CD4-positive, CD25-positive, alpha-beta regulatory T cell (primary cell): ENCODE data around the gene CD320. TPM values are rescaled to one million over a fixed set of nuclear protein-coding genes. Genes with fewer than 3 reads are reported as not detected.

Experiments used
- ATAC-seq, 2 donors: fragments of 150-1000 bp; cut with Tn5 transposase; one replicate each; pipeline ENCODE4 v1.10.0; 2021; ENCODE audit warnings: low read depth in 2 of 2, moderate number of reproducible peaks in 2 of 2, moderate library complexity in 1 of 2
- DNase-seq, 3 donors: peaks; one replicate each; pipeline versions ENCODE4 v3.0.0 to v3.0.0-alpha.2; 2012 to 2022; ENCODE audit warnings: mixed read lengths in 1 of 3
- H3K27ac ChIP-seq: one replicate; pipeline ENCODE4 v1.7.0; 2013; ENCODE audit warnings: mild to moderate bottlenecking, low read length; ENCODE audit not compliant: insufficient read depth, poor library complexity, severe bottlenecking
- H3K27me3 ChIP-seq: one replicate; pipeline ENCODE4 v1.7.0; 2013; ENCODE audit warnings: low read length; ENCODE audit not compliant: control insufficient read depth, insufficient read depth
- H3K36me3 ChIP-seq: one replicate; pipeline ENCODE4 v1.7.0; 2013; ENCODE audit warnings: mild to moderate bottlenecking, low read length, moderate library complexity; ENCODE audit not compliant: control insufficient read depth, insufficient read depth
- H3K4me1 ChIP-seq: 2 replicates; pipeline ENCODE4 v1.7.0; 2013; ENCODE audit warnings: mild to moderate bottlenecking, low read length; ENCODE audit not compliant: insufficient read depth, control insufficient read depth, poor library complexity, severe bottlenecking
- H3K4me3 ChIP-seq: one replicate; pipeline ENCODE4 v1.7.0; 2013; ENCODE audit warnings: low read depth, mild to moderate bottlenecking, low read length, moderate library complexity
- H3K9me3 ChIP-seq, 2 experiments: 1 replicate in 1 of 2; 2 replicates in 1 of 2; pipeline ENCODE4 v1.7.0; 2013; ENCODE audit warnings: low read length in 2 of 2, mild to moderate bottlenecking in 1 of 2, moderate library complexity in 1 of 2; ENCODE audit not compliant: control insufficient read depth in 2 of 2
- H3K27ac Mint-ChIP-seq, 3 donors: one replicate each; pipeline ENCODE4 v1.8.0; 2020 to 2022; ENCODE audit warnings: mild to moderate bottlenecking in 3 of 3, mixed read lengths in 3 of 3, moderate library complexity in 2 of 3
- H3K27me3 Mint-ChIP-seq: one replicate; pipeline ENCODE4 v1.8.0; 2022; ENCODE audit warnings: mild to moderate bottlenecking, mixed read lengths
- H3K36me3 Mint-ChIP-seq: one replicate; pipeline ENCODE4 v1.8.0; 2020; ENCODE audit warnings: mixed read lengths
- H3K4me1 Mint-ChIP-seq, 4 donors: one replicate each; pipeline ENCODE4 v1.8.0; 2020 to 2022; ENCODE audit warnings: mixed read lengths in 4 of 4, mild to moderate bottlenecking in 1 of 4
- H3K4me3 Mint-ChIP-seq, 4 donors: one replicate each; pipeline ENCODE4 v1.8.0; 2020 to 2022; ENCODE audit warnings: mild to moderate bottlenecking in 4 of 4, mixed read lengths in 4 of 4, moderate library complexity in 3 of 4
- H3K9me3 Mint-ChIP-seq, 7 donors: one replicate each; pipeline ENCODE4 v1.8.0; 2020 to 2022; ENCODE audit warnings: mixed read lengths in 7 of 7, mild to moderate bottlenecking in 3 of 7, moderate library complexity in 2 of 7
- polyA plus RNA-seq, 4 donors: library from polyadenylated mRNA; unstranded; fragments of 300-500 nt; fragmentation: Illumina TruSeq; gene quantifications; one replicate each; pipeline ENCODE4 v1.2.3, GENCODE V29; 2021
- total RNA-seq: library from RNA; stranded (reverse); gene quantifications from one replicate; pipeline ENCODE4 v1.2.3, GENCODE V29; 2022

The CD320 gene
- total and polyA plus RNA-seq, 5 donors from 2014 or later = 27.0 to 63.7 (median 57.4) TPM

DNA sequence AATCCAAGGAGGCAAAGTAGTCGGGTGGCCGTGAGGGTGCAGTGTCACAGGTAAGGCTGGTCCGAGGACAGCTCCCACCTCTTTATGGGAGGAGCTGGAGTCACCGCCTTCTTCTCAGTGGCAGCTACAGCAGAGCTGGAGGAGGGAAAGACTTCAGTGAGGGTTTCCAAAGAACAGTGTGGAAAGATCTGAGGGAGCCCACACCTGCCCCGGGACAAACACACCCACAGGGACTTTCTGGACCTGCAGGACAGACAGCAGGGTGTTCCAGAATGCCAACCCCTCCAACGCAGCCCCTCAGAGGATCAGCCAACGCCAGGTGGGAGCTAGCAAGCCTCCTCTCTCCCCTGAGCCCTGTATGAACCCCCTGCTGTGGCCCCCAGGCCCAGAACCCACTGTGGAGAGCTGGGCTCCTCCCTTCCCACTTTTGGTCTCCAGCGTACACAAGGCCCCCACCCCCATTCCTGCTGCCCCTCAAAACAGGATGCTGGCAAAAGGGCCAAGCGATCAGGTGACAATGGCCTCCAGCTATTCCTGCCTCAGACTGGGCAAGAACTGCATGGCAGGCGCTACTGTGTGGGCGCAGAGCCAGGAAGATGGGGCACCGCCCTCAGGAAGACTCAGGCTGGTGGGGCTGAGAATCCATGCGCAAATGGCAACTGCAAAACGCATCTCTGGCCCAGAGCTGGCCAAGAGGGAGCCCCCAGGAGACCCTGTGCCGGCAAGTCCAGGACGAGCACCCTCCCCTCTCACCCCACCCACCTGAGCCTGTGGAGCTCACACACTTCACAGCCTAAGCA is 3.5 kb upstream of the CD320 start:
- Mint-ChIP-seq H3K36me3 (peaks cover 4% of the 10 kb centered on the region), H3K4me1 (peaks cover 8 to 33% (median 15%) of the 10 kb centered on the region in 4 donors), H3K4me3 (peak overlapping the region in 2 of 4 donors; percentile 32 to 43), H3K27me3 (no peaks in the 10 kb centered on the region), H3K9me3 (peaks cover 0 to 1% (median 0%) of the 10 kb centered on the region in 7 donors), H3K27ac (peak overlapping the region in 1 of 3 donors; percentile 31)
- Histone ChIP-seq H3K4me1 (peaks cover 28% of the 10 kb centered on the region), H3K4me3 (no peak overlapping the region), H3K27ac (no peak overlapping the region), H3K9me3 (no peaks in the 10 kb centered on the region), H3K27me3 (no peaks in the 10 kb centered on the region), H3K36me3 (peaks cover 33% of the 10 kb centered on the region)
- DNase-seq (no peak), ATAC-seq (no peak)

DNA sequence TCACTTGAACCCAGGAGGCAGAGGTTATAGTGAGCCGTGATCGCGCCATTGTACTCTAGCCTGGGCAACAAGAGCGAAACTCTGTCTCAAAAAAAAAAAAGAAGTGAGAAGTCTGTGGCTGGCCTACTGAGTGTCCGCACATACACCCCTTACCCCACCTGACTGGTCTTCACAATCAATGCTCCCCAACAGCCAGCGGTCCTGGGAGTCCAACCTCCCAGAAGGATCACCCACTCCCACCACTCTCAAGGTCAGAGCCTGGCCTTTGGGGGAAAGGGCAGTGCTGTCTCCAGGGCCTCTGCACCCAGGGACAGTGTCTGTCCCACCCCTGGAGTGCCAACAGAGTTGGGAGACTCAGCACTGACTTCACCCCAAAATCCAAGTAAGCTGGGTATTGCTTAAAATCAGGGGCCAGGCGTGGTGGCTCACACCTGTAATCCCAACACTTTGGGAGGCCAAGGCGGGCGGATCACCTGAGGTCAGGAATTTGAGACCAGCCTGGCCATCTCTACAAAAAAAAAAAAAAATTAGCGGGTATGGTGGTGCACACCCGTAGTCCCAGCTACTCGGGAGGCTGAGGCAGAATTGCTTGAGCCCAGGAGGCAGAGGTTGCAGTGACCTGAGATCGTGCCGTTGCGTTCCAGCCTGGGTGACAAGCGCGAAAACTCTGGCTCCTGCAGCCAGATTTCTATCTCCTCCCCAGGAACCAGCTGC is 2.3 kb upstream of the CD320 start:
- Histone ChIP-seq H3K4me1 (peaks cover 39% of the 10 kb centered on the region), H3K9me3 (no peaks in the 10 kb centered on the region), H3K27me3 (no peaks in the 10 kb centered on the region), H3K36me3 (peaks cover 24% of the 10 kb centered on the region), H3K4me3 (no peak overlapping the region), H3K27ac (no peak overlapping the region)
- ATAC-seq (no peak), DNase-seq (no peak)
- Mint-ChIP-seq H3K9me3 (peaks cover 0 to 1% (median 0%) of the 10 kb centered on the region in 7 donors), H3K4me3 (peak overlapping the region in 1 of 4 donors; percentile 43), H3K4me1 (peaks cover 12 to 40% (median 19%) of the 10 kb centered on the region in 4 donors), H3K27ac (no peak overlapping the region), H3K27me3 (no peaks in the 10 kb centered on the region), H3K36me3 (peaks cover 2% of the 10 kb centered on the region)

GRCh38 chr19:8308891-8309291 is 733 bp upstream of the CD320 start:
- Mint-ChIP-seq H3K27me3 (no peaks in the 10 kb centered on the region), H3K27ac (peak overlapping the region; percentile 48 to 95 (median 91)), H3K4me3 (peak overlapping the region; percentile 92 to 99 (median 94)), H3K4me1 (peaks cover 12 to 46% (median 19%) of the 10 kb centered on the region in 4 donors), H3K36me3 (no peaks in the 10 kb centered on the region), H3K9me3 (peaks cover 0 to 1% (median 0%) of the 10 kb centered on the region in 7 donors)
- H3K4me3 ChIP-seq = peak overlapping the region; percentile 94
- DNase-seq = no peak
- H3K27me3 ChIP-seq = no peaks in the 10 kb centered on the region
- H3K36me3 ChIP-seq = peaks cover 14% of the 10 kb centered on the region
- no peaks in the 10 kb centered on the region for H3K9me3 ChIP-seq
- peak overlapping the region; percentile 82 for H3K27ac ChIP-seq
- peaks cover 40% of the 10 kb centered on the region for H3K4me1 ChIP-seq
- ATAC-seq = no peak

GRCh38 chr19:8307400-8307964 is 676 bp downstream of the CD320 start:
- Histone ChIP-seq H3K4me1 (peaks cover 40% of the 10 kb centered on the region), H3K27me3 (no peaks in the 10 kb centered on the region), H3K36me3 (peaks cover 13% of the 10 kb centered on the region), H3K9me3 (no peaks in the 10 kb centered on the region), H3K4me3 (peak overlapping the region; percentile 94), H3K27ac (peak overlapping the region; percentile 82)
- ATAC-seq = no peak
- peak in 1 of 3 donors; percentile 1 for DNase-seq
- Mint-ChIP-seq H3K27ac (peak overlapping the region; percentile 92 to 95 (median 95)), H3K9me3 (peaks cover 0 to 1% (median 0%) of the 10 kb centered on the region in 7 donors), H3K36me3 (no peaks in the 10 kb centered on the region), H3K4me1 (peaks cover 12 to 46% (median 19%) of the 10 kb centered on the region in 4 donors), H3K4me3 (peak overlapping the region; percentile 92 to 99 (median 94)), H3K27me3 (no peaks in the 10 kb centered on the region)

DNA sequence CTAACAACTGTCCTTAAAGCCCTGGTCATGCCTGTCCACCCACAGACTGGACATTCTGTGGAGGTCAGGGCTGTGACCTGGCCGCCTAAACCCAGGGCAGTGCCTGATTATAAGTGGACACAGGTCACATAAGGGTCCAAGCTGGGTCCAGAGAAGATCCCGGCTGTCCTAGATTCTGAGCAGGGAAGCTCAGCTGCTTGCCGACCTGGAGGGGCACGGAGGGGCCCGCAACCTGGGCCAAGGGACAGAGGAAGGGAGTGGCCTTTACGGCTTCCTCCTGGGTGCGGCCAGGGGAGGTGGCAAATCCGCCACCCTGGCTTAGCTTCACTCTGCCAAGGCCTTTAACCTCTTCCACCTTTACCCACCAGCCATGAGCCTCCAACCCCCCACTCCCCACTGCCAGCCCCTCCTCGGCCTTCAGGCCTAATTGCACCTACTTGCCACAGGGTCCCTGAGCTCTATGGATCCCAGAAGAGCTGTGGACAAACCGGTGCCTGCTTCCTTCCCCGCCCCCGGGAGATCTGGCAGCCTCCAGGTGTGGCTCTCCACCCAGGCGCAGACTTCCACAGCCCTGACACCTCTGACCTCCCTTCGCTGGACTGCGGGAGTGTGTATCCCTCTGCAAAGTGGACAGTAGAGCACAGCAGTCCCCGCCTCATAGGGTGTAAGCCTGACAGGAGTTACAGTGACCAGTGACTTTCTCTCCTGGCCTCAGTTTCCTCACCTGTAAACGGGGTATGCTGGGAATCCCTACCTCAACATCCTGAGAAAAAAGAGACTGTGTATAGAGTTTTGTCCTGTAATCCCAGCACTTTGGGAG is 1.7 kb downstream of the CD320 start:
- Mint-ChIP-seq H3K4me3 (peak overlapping the region; percentile 92 to 99 (median 94)), H3K4me1 (peaks cover 12 to 46% (median 19%) of the 10 kb centered on the region in 4 donors), H3K27me3 (no peaks in the 10 kb centered on the region), H3K9me3 (peaks cover 0 to 1% (median 0%) of the 10 kb centered on the region in 7 donors), H3K36me3 (no peaks in the 10 kb centered on the region), H3K27ac (peak overlapping the region in 2 of 3 donors; percentile 95)
- DNase-seq = peak in 1 of 3 donors; percentile 1
- H3K27ac ChIP-seq = peak overlapping the region; percentile 82
- no peaks in the 10 kb centered on the region for H3K27me3 ChIP-seq
- H3K36me3 ChIP-seq = peaks cover 13% of the 10 kb centered on the region
- no peak for ATAC-seq
- no peaks in the 10 kb centered on the region for H3K9me3 ChIP-seq
- peaks cover 40% of the 10 kb centered on the region for H3K4me1 ChIP-seq
- H3K4me3 ChIP-seq = peak overlapping the region; percentile 32

GRCh38 chr19:8305798-8306197 is 2.4 kb downstream of the CD320 start:
- Histone ChIP-seq H3K4me3 (no peak overlapping the region), H3K36me3 (peaks cover 7% of the 10 kb centered on the region), H3K27ac (no peak overlapping the region), H3K9me3 (no peaks in the 10 kb centered on the region), H3K4me1 (peaks cover 40% of the 10 kb centered on the region), H3K27me3 (no peaks in the 10 kb centered on the region)
- Mint-ChIP-seq H3K4me3 (peak overlapping the region in 3 of 4 donors; percentile 75 to 99 (median 92)), H3K27me3 (no peaks in the 10 kb centered on the region), H3K9me3 (peaks cover 0 to 1% (median 0%) of the 10 kb centered on the region in 7 donors), H3K36me3 (no peaks in the 10 kb centered on the region), H3K27ac (peak overlapping the region in 2 of 3 donors; percentile 84 to 85), H3K4me1 (peaks cover 12 to 44% (median 19%) of the 10 kb centered on the region in 4 donors)
- ATAC-seq (no peak), DNase-seq (peak in 1 of 3 donors; percentile 0)
